Astrocyte (in vitro differentiated cells and primary cell): ENCODE measurements around the gene TRERF1.

Experiments used
- CTCF ChIP-seq: IDR thresholded peaks from 2 replicates; pipeline ENCODE4 v1.5.1; 2011; ENCODE audit warnings: low read depth, mild to moderate bottlenecking, inconsistent platforms, low read length, moderate library complexity; ENCODE audit not compliant: insufficient read depth
- EZH2 ChIP-seq: IDR thresholded peaks from 2 replicates; pipeline ENCODE4 v1.6.1; 2012; ENCODE audit warnings: mild to moderate bottlenecking, low read length, inconsistent platforms; ENCODE audit not compliant: insufficient read depth

- TF ChIP-seq CTCF (no peak), EZH2 (no peak)
Observed at GRCh38 chr6:42203183-42203582, 248.5 kb downstream of the TRERF1 start.
